Right lobe of liver (tissue), 6 donors: ENCODE data around the gene BACH2. TPM values are rescaled to one million over a fixed set of nuclear protein-coding genes. Genes with fewer than 3 reads are reported as not detected.

Experiments used
- ATAC-seq, 4 donors: fragments of 200-7000 bp; cut with Tn5 transposase; one replicate each; pipeline ENCODE4 v1.9.1; 2020; ENCODE audit warnings: mild to moderate bottlenecking in 4 of 4, moderate library complexity in 4 of 4
- DNase-seq, 3 donors: peaks; one replicate each; pipeline ENCODE4 v3.0.0-alpha.2; 2020
- H3K27ac ChIP-seq, 3 donors: fragments of 200-600 bp; one replicate each; pipeline ENCODE4 v1.8.0; 2022
- H3K27me3 ChIP-seq, 2 donors: fragments of 200-600 bp; one replicate each; pipeline ENCODE4 v1.8.0; 2022
- H3K36me3 ChIP-seq, 4 donors: fragments of 200-600 bp; sonication (generic) in 1 of 4; one replicate each; pipeline versions ENCODE4 v1.5.1 to v1.8.0; 2017 to 2022; ENCODE audit warnings: control low read depth in 1 of 4
- H3K4me1 ChIP-seq, 4 donors: fragments of 200-600 bp; sonication (generic) in 1 of 4; one replicate each; pipeline versions ENCODE4 v1.5.1 to v1.8.0; 2017 to 2022; ENCODE audit warnings: control low read depth in 1 of 4
- H3K4me3 ChIP-seq, 3 donors: fragments of 200-600 bp; one replicate each; pipeline ENCODE4 v1.8.0; 2022
- H3K9me3 ChIP-seq, 4 donors: fragments of 200-600 bp; sonication (generic) in 1 of 4; one replicate each; pipeline versions ENCODE4 v1.5.1 to v1.8.0; 2017 to 2022; ENCODE audit warnings: control low read depth in 1 of 4
- CTCF ChIP-seq, 4 donors: fragments of 200-600 bp in 3 of 4; fragments of 450-650 bp in 1 of 4; IDR thresholded peaks; one replicate each; pipeline versions ENCODE4 v1.5.1 to v1.8.0; 2016 to 2022; ENCODE audit warnings: antibody characterized with exemption in 4 of 4, mild to moderate bottlenecking in 2 of 4
- POLR2A ChIP-seq: fragments of 450-650 bp; IDR thresholded peaks from one replicate; pipeline ENCODE4 v1.6.1; 2017; ENCODE audit warnings: antibody characterized with exemption, mild to moderate bottlenecking
- WGBS: methylation state at CpG from one replicate; pipeline ENCODE4 v1.1.6; 2018; ENCODE audit warnings: low coverage, low lambda C conversion rate; ENCODE audit not compliant: insufficient coverage; ENCODE audit errors: missing lambda C conversion rate; 5-methylcytosine and 5-hydroxymethylcytosine counted together
- intact Hi-C, 2 donors: fragments of 100-400 bp; cut with DNase I; formaldehyde crosslinking; loops; one replicate each; pipeline versions ENCODE4 v1.11.2 to v1.14.1; 2022
- total RNA-seq, 6 experiments: library from RNA; depleted of rRNA in 2 of 6; stranded (reverse); fragments of >200 nt in 2 of 6; fragmentation: NEBNext Ultra II Directional in 3 of 6; extraction: Animal tissue kit (Norgen Biotek cat#: 25700) in 3 of 6; gene quantifications; one replicate each; pipeline versions ENCODE4 v1.1.0 to v1.2.4, GENCODE V29; 2016 to 2023
- donor health status: DM: no; HTN: yes; CAD: no.
- donor health status: DM: no; HTN: no; CAD: no.
- donor health status: DM: no; HTN: no; CAD: no.
- donor health status: DM: no; HTN: yes; CAD: no.
- donor health status: DM: no; HTN: yes; CAD: no.

Gene BACH2
- total RNA-seq, 6 experiments from 2014 or later: 2.6 to 12.6 (median 3.1) TPM

DNA sequence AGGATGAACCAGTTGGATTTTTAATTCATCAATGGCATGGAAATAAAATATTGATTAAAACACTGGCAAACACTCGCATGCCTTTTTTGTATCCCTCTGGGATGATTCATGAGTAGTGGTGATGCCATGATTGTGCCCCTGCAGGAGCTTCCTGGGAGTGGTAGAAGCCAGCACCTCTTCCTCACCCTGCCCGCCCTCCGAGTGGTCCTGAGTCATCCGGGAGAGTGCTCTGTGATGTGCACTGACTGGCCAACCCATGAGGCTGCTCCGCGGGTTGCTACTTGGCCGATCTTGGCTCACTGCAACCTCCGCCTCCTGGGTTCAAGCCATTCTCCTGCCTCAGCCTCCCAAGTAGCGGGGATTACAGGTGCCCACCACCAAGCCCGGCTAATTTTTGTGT, 375.0 kb downstream of the BACH2 start:
- DNase-seq (no peak), ATAC-seq (no peak)
- Histone ChIP-seq H3K9me3 (no peaks in the 10 kb centered on the region), H3K36me3 (no peaks in the 10 kb centered on the region), H3K27ac (no peak overlapping the region), H3K27me3 (no peaks in the 10 kb centered on the region), H3K4me1 (no peaks in the 10 kb centered on the region), H3K4me3 (no peak overlapping the region)
- whole genome bisulfite sequencing: 84% methylated on average over 8 of the region's 10 CpGs
- intact Hi-C loops: no loop called here
- TF ChIP-seq POLR2A (no peak), CTCF (IDR thresholded peaks at IDR 0.05) (no peak)

GRCh38 chr6:89921197-89921596, 375.4 kb downstream of the BACH2 start:
- Histone ChIP-seq H3K27me3 (no peaks in the 10 kb centered on the region), H3K4me1 (no peaks in the 10 kb centered on the region), H3K4me3 (no peak overlapping the region), H3K27ac (no peak overlapping the region), H3K36me3 (no peaks in the 10 kb centered on the region), H3K9me3 (no peaks in the 10 kb centered on the region)
- 58% methylated on average over 2 of the region's 6 CpGs for WGBS
- no peak for TF ChIP-seq POLR2A
- no peak for TF ChIP-seq CTCF (IDR thresholded peaks at IDR 0.05)
- ATAC-seq: no peak
- no peak for DNase-seq
- intact Hi-C loops: no loop called here

DNA sequence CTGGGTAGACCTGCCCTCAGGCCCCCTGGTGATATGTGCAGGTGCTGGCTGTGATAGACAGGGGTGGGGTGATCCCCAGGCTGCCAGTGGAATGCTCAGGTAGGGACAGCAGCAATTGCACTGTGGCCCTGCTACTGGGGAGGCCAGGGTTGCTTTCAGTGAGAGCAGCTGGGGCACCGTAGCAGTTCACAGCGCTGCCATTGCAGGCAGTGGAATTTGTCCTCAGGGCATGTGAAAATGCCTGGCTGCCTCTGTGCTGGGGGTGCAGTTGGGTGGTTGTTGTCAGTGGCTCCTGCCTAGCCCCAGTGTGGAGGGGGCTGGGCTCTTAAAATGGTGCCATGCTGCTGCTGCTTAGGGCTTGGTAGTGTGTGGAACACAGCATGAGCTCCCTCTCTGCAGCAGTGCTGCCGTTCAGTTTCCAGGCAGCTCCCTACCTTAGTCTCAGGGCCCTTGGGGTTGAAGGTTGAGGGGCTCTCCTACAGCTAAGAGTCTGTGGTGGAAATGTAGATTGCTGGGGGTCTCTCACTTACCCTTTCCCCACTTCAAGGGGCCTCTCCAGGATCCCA, 378.8 kb downstream of the BACH2 start:
- intact Hi-C loops: no loop called here
- Histone ChIP-seq H3K36me3 (no peaks in the 10 kb centered on the region), H3K4me3 (no peak overlapping the region), H3K27ac (no peak overlapping the region), H3K27me3 (no peaks in the 10 kb centered on the region), H3K9me3 (no peaks in the 10 kb centered on the region), H3K4me1 (no peaks in the 10 kb centered on the region)
- DNase-seq (no peak), ATAC-seq (no peak)
- WGBS: no CpG with 5 or more reads among the region's 3 CpGs
- TF ChIP-seq CTCF (IDR thresholded peaks at IDR 0.05): no peak
- TF ChIP-seq POLR2A: no peak

DNA sequence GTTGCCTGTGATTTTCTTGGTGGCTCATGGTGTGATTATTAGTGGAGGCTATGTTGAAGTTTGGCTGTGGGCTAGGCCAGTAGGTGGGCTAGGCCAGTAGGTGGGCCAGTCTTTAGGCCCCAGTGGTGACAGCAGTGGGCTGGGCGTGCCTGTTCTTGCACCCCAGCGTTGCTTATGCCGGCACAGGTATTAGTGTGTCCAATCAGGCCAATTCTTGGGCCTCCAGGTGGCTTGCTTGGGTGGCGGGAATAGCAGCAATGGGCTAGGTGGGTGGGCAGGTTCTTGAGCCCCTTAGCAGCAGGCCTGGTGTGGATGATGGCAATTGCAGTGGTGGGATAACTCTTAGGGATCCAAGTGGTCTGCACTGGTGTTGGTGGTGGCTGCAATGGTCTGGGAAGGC, 379.4 kb downstream of the BACH2 start:
- WGBS: 92% methylated on average over 2 of the region's 4 CpGs
- Histone ChIP-seq H3K4me3 (no peak overlapping the region), H3K9me3 (no peaks in the 10 kb centered on the region), H3K27me3 (no peaks in the 10 kb centered on the region), H3K36me3 (no peaks in the 10 kb centered on the region), H3K4me1 (no peaks in the 10 kb centered on the region), H3K27ac (no peak overlapping the region)
- intact Hi-C loops: no loop called here
- ATAC-seq (no peak), DNase-seq (no peak)
- no peak for TF ChIP-seq CTCF (IDR thresholded peaks at IDR 0.05)
- TF ChIP-seq POLR2A: no peak
